SK-N-SH (cell line): ENCODE data around the gene VIPAS39. TPM values are rescaled to one million over a fixed set of nuclear protein-coding genes. Genes with fewer than 3 reads are reported as not detected.
A peak's percentile ranks its signal among the peaks of the same experiment; 100 is the strongest.

Experiments used
- CTCF ChIA-PET: fragments of 300-600, 350-600 bp; formaldehyde crosslinking; extraction: SDS; loops from one replicate; lab custom pipeline; 2021; lab: Yijun Ruan, JAX
- POLR2A ChIA-PET: fragments of 350-600 bp; sonication (Branson Sonifier 250); formaldehyde crosslinking; extraction: SDS; loops from one replicate; lab custom pipeline; 2020; ENCODE audit warnings: antibody characterized with exemption, inconsistent platforms; lab: Yijun Ruan, JAX
- DNase-seq: peaks from one replicate; pipeline ENCODE4 v3.0.0; 2012
- H2AFZ ChIP-seq: fragments of 200-600 bp; sonication (generic); 2 replicates; pipeline ENCODE4 v1.8.1; 2016; ENCODE audit warnings: antibody characterized with exemption, mild to moderate bottlenecking, low read depth
- H3F3A ChIP-seq: fragments of 200-600 bp; sonication (generic); replicated peaks from 2 replicates; pipeline ENCODE3; 2016; ENCODE audit warnings: antibody characterized with exemption, mild to moderate bottlenecking; ENCODE audit not compliant: insufficient read depth
- H3K27ac ChIP-seq, 2 experiments: fragments of 200-500 bp in 1 of 2; fragments of 200-600 bp in 1 of 2; sonication (Bioruptor generic) in 1 of 2; sonication (generic), shearing (Covaris generic) in 1 of 2; 2 replicates each; pipeline versions ENCODE4 v1.5.1 to v1.6.1; 2014 to 2016; ENCODE audit warnings: low read depth in 2 of 2, inconsistent platforms in 1 of 2, low read length in 1 of 2, mild to moderate bottlenecking in 1 of 2, mixed read lengths in 1 of 2
- H3K27me3 ChIP-seq: fragments of 200-600 bp; sonication (generic), shearing (Covaris generic); 2 replicates; pipeline ENCODE4 v1.6.1; 2016; ENCODE audit warnings: mixed run types; ENCODE audit not compliant: insufficient read depth
- H3K36me3 ChIP-seq, 2 experiments: fragments of 200-500 bp in 1 of 2; fragments of 200-600 bp in 1 of 2; sonication (Bioruptor generic) in 1 of 2; sonication (generic) in 1 of 2; replicated peaks in 1 of 2; 2 replicates each; pipeline versions ENCODE3 to v1.5.1; 2014 to 2016; ENCODE audit warnings: low read length in 1 of 2, mild to moderate bottlenecking in 1 of 2; ENCODE audit not compliant: insufficient read depth in 2 of 2, control insufficient read depth in 1 of 2
- H3K4me1 ChIP-seq, 2 experiments: fragments of 200-500 bp in 1 of 2; fragments of 200-600 bp in 1 of 2; sonication (Bioruptor generic) in 1 of 2; sonication (generic), shearing (Covaris generic) in 1 of 2; 2 replicates each; pipeline versions ENCODE4 v1.5.1 to v1.6.1; 2014 to 2016; ENCODE audit warnings: low read depth in 1 of 2, low read length in 1 of 2, mixed run types in 1 of 2; ENCODE audit not compliant: insufficient read depth in 2 of 2, control insufficient read depth in 1 of 2
- H3K4me2 ChIP-seq: fragments of 200-600 bp; sonication (generic), shearing (Covaris generic); 2 replicates; pipeline ENCODE4 v1.6.1; 2017; ENCODE audit warnings: mixed run types
- H3K4me3 ChIP-seq, 2 experiments: fragments of 200-500 bp in 1 of 2; fragments of 200-600 bp in 1 of 2; sonication (Bioruptor generic) in 1 of 2; sonication (generic), shearing (Covaris generic) in 1 of 2; 2 replicates each; pipeline versions ENCODE4 v1.5.1 to v1.8.1; 2014 to 2016; ENCODE audit warnings: low read depth in 2 of 2, inconsistent platforms in 1 of 2, low read length in 1 of 2, mild to moderate bottlenecking in 1 of 2, mixed read lengths in 1 of 2, moderate library complexity in 1 of 2
- H3K79me2 ChIP-seq: fragments of 200-600 bp; sonication (generic); 2 replicates; pipeline ENCODE4 v1.8.1; 2017; ENCODE audit warnings: mild to moderate bottlenecking; ENCODE audit not compliant: insufficient read depth
- H3K9ac ChIP-seq: fragments of 200-600 bp; sonication (generic); 2 replicates; pipeline ENCODE4 v1.6.1; 2017; ENCODE audit warnings: mixed run types
- H3K9me2 ChIP-seq: fragments of 200-600 bp; sonication (generic); 2 replicates; pipeline ENCODE4 v1.6.1; 2017; ENCODE audit warnings: mixed run types
- H3K9me3 ChIP-seq: fragments of 200-600 bp; sonication (generic); 2 replicates; pipeline ENCODE4 v1.6.1; 2017; ENCODE audit warnings: mixed run types, mild to moderate bottlenecking, moderate library complexity
- H4K20me1 ChIP-seq: fragments of 200-600 bp; sonication (generic); 2 replicates; pipeline ENCODE4 v1.6.1; 2017; ENCODE audit warnings: mild to moderate bottlenecking, mixed run types; ENCODE audit not compliant: insufficient read depth
- CHD2 ChIP-seq: fragments of 150-350 bp; IDR thresholded peaks from 2 replicates; pipeline ENCODE4 v1.6.1; 2018; ENCODE audit warnings: low read length; ENCODE audit not compliant: partially characterized antibody
- EZH2phosphoT487 ChIP-seq: fragments of 200-600 bp; sonication (generic); IDR thresholded peaks from 2 replicates; pipeline ENCODE4 v1.6.1; 2017; ENCODE audit warnings: low read depth, mixed run types, mild to moderate bottlenecking, antibody characterized with exemption, moderate library complexity, borderline replicate concordance
- FOSL2 ChIP-seq: IDR thresholded peaks from 2 replicates; pipeline ENCODE4 v1.4.0; 2012; ENCODE audit warnings: low read depth, mild to moderate bottlenecking, moderate library complexity, borderline replicate concordance
- FOXJ3 ChIP-seq: sonication (generic); formaldehyde crosslinking; IDR thresholded peaks from 2 replicates; pipeline ENCODE4 v1.5.1; 2020; ENCODE audit warnings: mild to moderate bottlenecking, missing genetic modification reagents
- GABPA ChIP-seq: IDR thresholded peaks from 2 replicates; pipeline ENCODE4 v1.4.0; 2012; ENCODE audit warnings: low read depth, mild to moderate bottlenecking
- GATA2 ChIP-seq: sonication (generic); formaldehyde crosslinking; IDR thresholded peaks from 2 replicates; pipeline ENCODE4 v1.5.0; 2020; ENCODE audit warnings: mild to moderate bottlenecking, missing genetic modification reagents
- JUND ChIP-seq: IDR thresholded peaks from 2 replicates; pipeline ENCODE4 v1.4.0; 2012
- MXI1 ChIP-seq: IDR thresholded peaks from 2 replicates; pipeline ENCODE4 v1.6.1; 2012; ENCODE audit warnings: mild to moderate bottlenecking, low read depth, low read length, improper control_type of control experiment
- NFIC ChIP-seq: IDR thresholded peaks from 2 replicates; pipeline ENCODE4 v1.4.0; 2012; ENCODE audit warnings: borderline replicate concordance
- NRF1 ChIP-seq: IDR thresholded peaks from 2 replicates; pipeline ENCODE4 v1.6.1; 2012; ENCODE audit warnings: low read depth, mild to moderate bottlenecking, low read length
- RCOR1 ChIP-seq: fragments of 150-350 bp; IDR thresholded peaks from 2 replicates; pipeline ENCODE4 v1.6.1; 2017; ENCODE audit warnings: antibody characterized with exemption, low read length
- RFX5 ChIP-seq: IDR thresholded peaks from 2 replicates; pipeline ENCODE4 v1.6.1; 2012; ENCODE audit warnings: mild to moderate bottlenecking, improper control_type of control experiment, low read length
- RXRA ChIP-seq: IDR thresholded peaks from 2 replicates; pipeline ENCODE4 v1.4.0; 2012; ENCODE audit warnings: low read depth, mild to moderate bottlenecking, borderline replicate concordance
- SIN3A ChIP-seq: IDR thresholded peaks from 2 replicates; pipeline ENCODE4 v1.6.1; 2012; ENCODE audit warnings: low read depth, mild to moderate bottlenecking, low read length, moderate library complexity, borderline replicate concordance
- TEAD4 ChIP-seq: IDR thresholded peaks from 2 replicates; pipeline ENCODE4 v1.4.0; 2012; ENCODE audit warnings: mild to moderate bottlenecking, borderline replicate concordance; ENCODE audit not compliant: insufficient read depth
- WGBS: methylation state at CpG from one replicate; pipeline ENCODE4 v1.1.6; 2017; ENCODE audit warnings: low lambda C conversion rate; 5-methylcytosine and 5-hydroxymethylcytosine counted together
- polyA plus RNA-seq, 3 experiments: library from polyadenylated mRNA; depleted of rRNA; stranded (reverse); fragments of >200 nt; gene quantifications; 2 replicates each; pipeline ENCODE4 v1.2.3, GENCODE V29; 2012
- TF ChIP-seq, protein P1 (sequence below): IDR thresholded peaks from 2 replicates; pipeline ENCODE4 v1.4.0; 2012; ENCODE audit warnings: low read depth
- TF ChIP-seq, protein P2 (sequence below): fragments of 150-350 bp; IDR thresholded peaks from 2 replicates; pipeline ENCODE4 v1.6.1; 2016; ENCODE audit warnings: mild to moderate bottlenecking, low read depth, low read length
- TF ChIP-seq, protein P3 (sequence below): IDR thresholded peaks from 2 replicates; pipeline ENCODE4; 2012
- TF ChIP-seq, protein P4 (sequence below): IDR thresholded peaks from 2 replicates; pipeline ENCODE4 v1.4.0; 2012; ENCODE audit warnings: low read depth, borderline replicate concordance
- TF ChIP-seq, protein P5 (sequence below): IDR thresholded peaks from 2 replicates; pipeline ENCODE4 v1.6.1; 2012; ENCODE audit warnings: mild to moderate bottlenecking, low read depth, low read length, moderate library complexity

Gene VIPAS39
- polyA plus RNA-seq, 1 of the 3 experiments (the other 2 are of a cell fraction) = 20.8 TPM

DNA sequence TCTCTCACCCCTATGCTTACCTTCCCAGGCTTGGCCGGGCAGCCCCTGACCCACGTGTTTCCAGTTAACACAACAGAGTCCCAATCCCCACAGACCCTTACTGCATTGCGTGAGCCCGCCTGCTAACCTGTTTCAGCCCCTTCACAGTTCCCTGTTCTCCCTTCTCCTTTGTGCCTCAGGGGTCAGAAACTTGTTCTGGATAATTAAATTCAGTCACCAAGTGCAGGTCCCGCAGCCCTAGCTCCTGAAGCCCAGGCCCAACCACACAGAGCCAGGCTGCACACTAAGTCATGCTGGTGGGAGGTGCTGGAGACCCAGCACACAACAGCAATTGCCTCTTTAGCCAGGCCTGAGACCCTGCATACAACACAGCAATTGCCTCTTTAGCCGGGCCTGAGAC, 31.6 kb upstream of the VIPAS39 start:
- H3K4me3 ChIP-seq = no peak overlapping the region
- CTCF ChIA-PET = interaction anchor here (1.3 kb wide), 1 partner anchor 11 kb away, joined by 3 read pairs; no protein-coding TSS in a partner anchor
- WGBS = 79% methylated on average over 6 of the region's 6 CpGs

More for the DNA sequence above, 31.6 kb upstream of the VIPAS39 start:
- Histone ChIP-seq H3F3A (no peaks in the 10 kb centered on the region), H3K4me1 (no peaks in the 10 kb centered on the region; a peak in 1 of 4 replicates), H4K20me1 (no peaks in the 10 kb centered on the region), H3K4me2 (no peak overlapping the region), H2AFZ (no peak overlapping the region), H3K27me3 (no peaks in the 10 kb centered on the region), H3K9ac (no peak overlapping the region), H3K9me3 (no peaks in the 10 kb centered on the region), H3K36me3 (no peaks in the 10 kb centered on the region), H3K79me2 (no peaks in the 10 kb centered on the region), H3K27ac (no peak overlapping the region), H3K9me2 (no peaks in the 10 kb centered on the region)
- POLR2A ChIA-PET = no interaction called here
- TF ChIP-seq, protein P1, sequence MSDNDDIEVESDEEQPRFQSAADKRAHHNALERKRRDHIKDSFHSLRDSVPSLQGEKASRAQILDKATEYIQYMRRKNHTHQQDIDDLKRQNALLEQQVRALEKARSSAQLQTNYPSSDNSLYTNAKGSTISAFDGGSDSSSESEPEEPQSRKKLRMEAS = no peak
- TF ChIP-seq RFX5 = no peak
- TF ChIP-seq, protein P2, sequence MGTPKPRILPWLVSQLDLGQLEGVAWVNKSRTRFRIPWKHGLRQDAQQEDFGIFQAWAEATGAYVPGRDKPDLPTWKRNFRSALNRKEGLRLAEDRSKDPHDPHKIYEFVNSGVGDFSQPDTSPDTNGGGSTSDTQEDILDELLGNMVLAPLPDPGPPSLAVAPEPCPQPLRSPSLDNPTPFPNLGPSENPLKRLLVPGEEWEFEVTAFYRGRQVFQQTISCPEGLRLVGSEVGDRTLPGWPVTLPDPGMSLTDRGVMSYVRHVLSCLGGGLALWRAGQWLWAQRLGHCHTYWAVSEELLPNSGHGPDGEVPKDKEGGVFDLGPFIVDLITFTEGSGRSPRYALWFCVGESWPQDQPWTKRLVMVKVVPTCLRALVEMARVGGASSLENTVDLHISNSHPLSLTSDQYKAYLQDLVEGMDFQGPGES = no peak
- TF ChIP-seq, protein P3, sequence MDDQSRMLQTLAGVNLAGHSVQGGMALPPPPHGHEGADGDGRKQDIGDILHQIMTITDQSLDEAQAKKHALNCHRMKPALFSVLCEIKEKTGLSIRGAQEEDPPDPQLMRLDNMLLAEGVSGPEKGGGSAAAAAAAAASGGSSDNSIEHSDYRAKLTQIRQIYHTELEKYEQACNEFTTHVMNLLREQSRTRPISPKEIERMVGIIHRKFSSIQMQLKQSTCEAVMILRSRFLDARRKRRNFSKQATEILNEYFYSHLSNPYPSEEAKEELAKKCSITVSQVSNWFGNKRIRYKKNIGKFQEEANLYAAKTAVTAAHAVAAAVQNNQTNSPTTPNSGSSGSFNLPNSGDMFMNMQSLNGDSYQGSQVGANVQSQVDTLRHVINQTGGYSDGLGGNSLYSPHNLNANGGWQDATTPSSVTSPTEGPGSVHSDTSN = no peak
- no peak for TF ChIP-seq GATA2 (CRISPR knock-in tag)
- TF ChIP-seq JUND = no peak
- no peak for TF ChIP-seq SIN3A
- TF ChIP-seq CHD2 = no peak
- TF ChIP-seq, protein P4, sequence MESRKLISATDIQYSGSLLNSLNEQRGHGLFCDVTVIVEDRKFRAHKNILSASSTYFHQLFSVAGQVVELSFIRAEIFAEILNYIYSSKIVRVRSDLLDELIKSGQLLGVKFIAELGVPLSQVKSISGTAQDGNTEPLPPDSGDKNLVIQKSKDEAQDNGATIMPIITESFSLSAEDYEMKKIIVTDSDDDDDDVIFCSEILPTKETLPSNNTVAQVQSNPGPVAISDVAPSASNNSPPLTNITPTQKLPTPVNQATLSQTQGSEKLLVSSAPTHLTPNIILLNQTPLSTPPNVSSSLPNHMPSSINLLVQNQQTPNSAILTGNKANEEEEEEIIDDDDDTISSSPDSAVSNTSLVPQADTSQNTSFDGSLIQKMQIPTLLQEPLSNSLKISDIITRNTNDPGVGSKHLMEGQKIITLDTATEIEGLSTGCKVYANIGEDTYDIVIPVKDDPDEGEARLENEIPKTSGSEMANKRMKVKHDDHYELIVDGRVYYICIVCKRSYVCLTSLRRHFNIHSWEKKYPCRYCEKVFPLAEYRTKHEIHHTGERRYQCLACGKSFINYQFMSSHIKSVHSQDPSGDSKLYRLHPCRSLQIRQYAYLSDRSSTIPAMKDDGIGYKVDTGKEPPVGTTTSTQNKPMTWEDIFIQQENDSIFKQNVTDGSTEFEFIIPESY = no peak
- TF ChIP-seq RXRA = no peak
- no peak for TF ChIP-seq NRF1
- no peak for TF ChIP-seq GABPA
- no peak for TF ChIP-seq MXI1
- TF ChIP-seq FOXJ3 = no peak
- no peak for TF ChIP-seq NFIC
- TF ChIP-seq FOSL2 = no peak
- no peak for TF ChIP-seq EZH2phosphoT487
- no peak for TF ChIP-seq TEAD4
- no peak for TF ChIP-seq RCOR1
- TF ChIP-seq, protein P5, sequence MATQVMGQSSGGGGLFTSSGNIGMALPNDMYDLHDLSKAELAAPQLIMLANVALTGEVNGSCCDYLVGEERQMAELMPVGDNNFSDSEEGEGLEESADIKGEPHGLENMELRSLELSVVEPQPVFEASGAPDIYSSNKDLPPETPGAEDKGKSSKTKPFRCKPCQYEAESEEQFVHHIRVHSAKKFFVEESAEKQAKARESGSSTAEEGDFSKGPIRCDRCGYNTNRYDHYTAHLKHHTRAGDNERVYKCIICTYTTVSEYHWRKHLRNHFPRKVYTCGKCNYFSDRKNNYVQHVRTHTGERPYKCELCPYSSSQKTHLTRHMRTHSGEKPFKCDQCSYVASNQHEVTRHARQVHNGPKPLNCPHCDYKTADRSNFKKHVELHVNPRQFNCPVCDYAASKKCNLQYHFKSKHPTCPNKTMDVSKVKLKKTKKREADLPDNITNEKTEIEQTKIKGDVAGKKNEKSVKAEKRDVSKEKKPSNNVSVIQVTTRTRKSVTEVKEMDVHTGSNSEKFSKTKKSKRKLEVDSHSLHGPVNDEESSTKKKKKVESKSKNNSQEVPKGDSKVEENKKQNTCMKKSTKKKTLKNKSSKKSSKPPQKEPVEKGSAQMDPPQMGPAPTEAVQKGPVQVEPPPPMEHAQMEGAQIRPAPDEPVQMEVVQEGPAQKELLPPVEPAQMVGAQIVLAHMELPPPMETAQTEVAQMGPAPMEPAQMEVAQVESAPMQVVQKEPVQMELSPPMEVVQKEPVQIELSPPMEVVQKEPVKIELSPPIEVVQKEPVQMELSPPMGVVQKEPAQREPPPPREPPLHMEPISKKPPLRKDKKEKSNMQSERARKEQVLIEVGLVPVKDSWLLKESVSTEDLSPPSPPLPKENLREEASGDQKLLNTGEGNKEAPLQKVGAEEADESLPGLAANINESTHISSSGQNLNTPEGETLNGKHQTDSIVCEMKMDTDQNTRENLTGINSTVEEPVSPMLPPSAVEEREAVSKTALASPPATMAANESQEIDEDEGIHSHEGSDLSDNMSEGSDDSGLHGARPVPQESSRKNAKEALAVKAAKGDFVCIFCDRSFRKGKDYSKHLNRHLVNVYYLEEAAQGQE = no peak
- DNase-seq = peak; percentile 25
